ENCODE data around the gene S100A6.
"Not testable (repeated sequence)": the region's sequence is repeated elsewhere in the genome, so short reads cannot be mapped to it uniquely, and the experiment has no call there.

Gene S100A6

GRCh38 chr1:153534925-153535241 is 908 bp downstream of the S100A6 start:
- DNase-seq (ENCODE audit: low read depth) = no peak
- H3K4me3 ChIP-seq (ENCODE audit: low read depth, low read length) = peak overlapping the region; percentile 74

DNA sequence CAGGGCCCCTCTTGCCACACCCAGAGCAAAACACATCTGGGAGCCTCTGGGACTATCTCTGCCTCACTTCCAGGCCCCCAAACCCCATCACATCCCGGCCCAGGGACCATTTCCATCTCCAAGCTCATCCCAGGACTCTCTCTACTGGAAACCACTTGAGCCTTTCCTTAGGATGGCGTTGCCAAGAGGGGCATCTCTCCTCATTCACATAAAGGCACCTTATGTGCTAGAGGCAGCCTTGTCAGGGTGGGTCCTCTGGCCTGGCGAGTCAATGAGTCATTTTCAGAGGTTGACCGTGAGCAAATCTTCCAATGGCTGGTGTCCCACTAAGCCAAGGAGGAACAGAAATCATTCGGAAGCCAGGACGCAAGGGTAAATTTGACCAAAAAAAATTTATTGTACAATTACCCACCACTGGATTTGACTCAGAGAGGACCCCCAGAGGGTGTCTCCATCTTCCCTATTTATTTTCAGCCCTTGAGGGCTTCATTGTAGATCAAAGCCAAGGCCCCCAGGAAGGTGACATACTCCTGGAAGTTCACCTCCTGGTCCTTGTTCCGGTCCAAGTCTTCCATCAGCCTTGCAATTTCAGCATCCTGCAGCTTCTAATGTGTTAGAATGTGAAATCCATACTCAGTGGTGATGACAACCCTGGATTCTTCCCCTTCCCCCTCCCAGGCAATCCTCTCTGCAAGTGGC is 1.4 kb downstream of the S100A6 start:
- peak overlapping the region; percentile 74 for H3K4me3 ChIP-seq (ENCODE audit: low read depth, low read length)
- no peak for DNase-seq (ENCODE audit: low read depth)

DNA sequence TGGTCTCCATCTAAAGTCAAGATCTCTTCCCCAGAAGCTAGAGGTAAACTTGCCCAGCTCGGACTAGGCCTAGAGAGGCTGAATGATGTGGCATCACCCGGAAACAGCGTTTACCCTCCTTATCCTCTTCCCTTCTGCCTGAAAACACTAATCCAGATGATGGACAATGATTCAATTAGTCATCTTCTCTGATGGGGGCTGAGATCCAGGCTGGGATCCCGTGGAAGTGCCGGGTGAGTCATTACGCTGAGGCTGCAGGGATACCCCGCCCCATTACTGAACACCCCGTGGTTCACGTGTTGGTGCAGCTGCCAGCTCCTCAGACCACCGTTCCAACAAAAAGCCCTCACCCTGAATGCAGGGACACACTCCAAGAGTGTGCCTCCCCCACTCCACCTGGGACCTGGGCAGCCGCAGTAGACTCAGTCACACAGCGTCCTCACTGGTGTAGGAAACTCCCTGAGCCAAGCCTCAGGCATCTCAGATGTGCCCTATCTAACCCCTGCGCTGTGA is 2.0 kb downstream of the S100A6 start:
- peak; percentile 84 for DNase-seq (ENCODE audit: low read depth)
- H3K4me3 ChIP-seq (ENCODE audit: low read depth, low read length) = peak overlapping the region; percentile 74

- peak overlapping the region; percentile 74 for H3K4me3 ChIP-seq (ENCODE audit: low read depth, low read length)
- peak; percentile 56 for DNase-seq (ENCODE audit: low read depth)
These were observed 2.8 kb downstream of the S100A6 start for GRCh38 chr1:153532769-153533599.

- H3K4me3 ChIP-seq (ENCODE audit: low read depth, low read length) = no peak overlapping the region
- DNase-seq (ENCODE audit: low read depth) = no peak
These were observed 3.6 kb downstream of the S100A6 start for GRCh38 chr1:153532181-153532580.

DNA sequence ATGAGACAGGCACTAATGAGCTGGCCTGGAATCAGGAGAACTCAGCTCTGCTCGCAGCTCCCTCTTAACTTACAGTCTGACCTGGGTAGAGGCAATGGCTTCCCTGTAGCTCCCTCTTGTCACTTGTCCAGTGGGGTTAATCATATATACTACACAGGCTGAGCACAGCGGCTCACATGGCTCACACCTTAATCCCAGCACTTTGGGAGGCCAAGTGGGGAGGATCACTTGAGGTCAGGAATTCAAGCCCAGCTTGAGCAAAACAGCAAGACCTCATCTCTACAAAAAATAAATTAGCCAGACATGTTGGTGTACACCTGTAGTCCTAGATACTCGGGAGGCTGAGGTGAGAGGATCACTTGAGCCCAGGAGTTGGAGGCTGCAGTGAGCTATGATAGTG is 4.2 kb downstream of the S100A6 start:
- DNase-seq (ENCODE audit: low read depth) = no peak

GRCh38 chr1:153527683-153528040 is 8.1 kb downstream of the S100A6 start:
- DNase-seq (ENCODE audit: low read depth) = no peak
- no peak overlapping the region for H3K4me3 ChIP-seq (ENCODE audit: low read depth, low read length)

More for the DNA sequence above, 4.2 kb downstream of the S100A6 start:
- no peak overlapping the region for H3K4me3 ChIP-seq (ENCODE audit: low read depth, low read length)

DNA sequence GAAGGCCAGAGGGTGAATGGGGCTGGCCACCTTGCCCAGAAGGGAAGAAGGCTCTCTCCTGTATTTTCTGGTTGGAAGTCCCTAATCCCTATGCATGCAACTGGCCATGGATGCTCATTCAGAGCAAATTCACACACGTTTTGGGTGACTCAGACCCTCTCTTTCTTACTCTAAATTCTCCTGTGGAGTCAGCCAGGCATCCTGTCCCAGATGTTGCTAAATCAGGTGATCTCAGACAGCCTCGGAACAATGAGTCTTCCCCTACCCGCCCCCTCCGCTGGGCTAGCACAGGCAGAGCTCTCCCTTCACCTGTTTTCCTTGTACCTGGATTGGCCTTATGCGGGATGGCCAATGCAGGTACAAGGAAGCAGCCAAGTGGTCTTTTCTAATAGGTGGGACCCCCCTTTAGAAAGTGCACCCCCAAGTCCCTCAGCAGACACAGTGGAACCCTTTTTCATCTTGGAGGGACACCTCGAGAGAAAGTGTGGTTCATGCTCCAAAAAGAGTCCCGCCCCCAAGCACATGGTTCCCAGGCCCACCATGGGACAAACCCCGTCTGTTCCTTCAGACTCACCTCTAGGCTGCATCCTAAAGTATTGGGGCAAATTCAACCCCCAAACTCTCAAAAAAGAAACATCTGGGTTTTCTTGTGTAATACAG is 8.6 kb downstream of the S100A6 start:
- DNase-seq (ENCODE audit: low read depth) = no peak
- H3K4me3 ChIP-seq (ENCODE audit: low read depth, low read length) = no peak overlapping the region

- DNase-seq (ENCODE audit: low read depth) = no peak
- no peak overlapping the region for H3K4me3 ChIP-seq (ENCODE audit: low read depth, low read length)
These were observed 9.7 kb downstream of the S100A6 start for GRCh38 chr1:153526132-153526543.

DNA sequence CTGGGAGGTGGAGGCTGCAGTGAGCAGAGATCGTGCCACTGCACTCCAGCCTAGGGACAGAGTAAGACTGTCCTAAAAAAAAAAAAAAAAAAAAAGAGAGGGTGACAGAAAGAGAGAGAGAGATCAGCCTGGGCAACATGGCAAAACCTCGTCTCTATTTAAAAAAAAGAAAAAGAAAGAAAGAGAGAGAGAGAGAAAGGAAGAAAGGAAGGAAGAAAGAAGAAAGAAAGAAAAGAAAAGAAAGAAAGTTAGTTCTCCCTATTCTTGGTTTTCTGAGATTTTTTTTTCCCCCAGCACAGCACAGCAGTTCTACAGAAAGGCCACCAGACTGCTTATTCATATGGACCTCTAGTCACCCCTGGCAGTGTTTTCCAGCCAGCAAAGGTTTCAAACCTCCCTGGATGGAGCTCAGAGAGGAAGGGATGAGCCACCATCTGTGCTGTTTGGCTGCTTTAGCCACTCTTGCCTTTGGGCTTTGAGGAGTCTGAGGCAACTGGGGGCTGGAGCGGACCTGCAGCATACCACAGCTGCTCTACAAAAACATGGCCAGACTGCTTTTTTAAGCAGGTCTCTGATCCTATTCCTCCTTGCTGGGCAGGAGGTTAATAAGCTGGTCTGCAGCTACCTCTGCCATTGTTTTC is 10.6 kb downstream of the S100A6 start:
- DNase-seq (ENCODE audit: low read depth) = no peak

DNA sequence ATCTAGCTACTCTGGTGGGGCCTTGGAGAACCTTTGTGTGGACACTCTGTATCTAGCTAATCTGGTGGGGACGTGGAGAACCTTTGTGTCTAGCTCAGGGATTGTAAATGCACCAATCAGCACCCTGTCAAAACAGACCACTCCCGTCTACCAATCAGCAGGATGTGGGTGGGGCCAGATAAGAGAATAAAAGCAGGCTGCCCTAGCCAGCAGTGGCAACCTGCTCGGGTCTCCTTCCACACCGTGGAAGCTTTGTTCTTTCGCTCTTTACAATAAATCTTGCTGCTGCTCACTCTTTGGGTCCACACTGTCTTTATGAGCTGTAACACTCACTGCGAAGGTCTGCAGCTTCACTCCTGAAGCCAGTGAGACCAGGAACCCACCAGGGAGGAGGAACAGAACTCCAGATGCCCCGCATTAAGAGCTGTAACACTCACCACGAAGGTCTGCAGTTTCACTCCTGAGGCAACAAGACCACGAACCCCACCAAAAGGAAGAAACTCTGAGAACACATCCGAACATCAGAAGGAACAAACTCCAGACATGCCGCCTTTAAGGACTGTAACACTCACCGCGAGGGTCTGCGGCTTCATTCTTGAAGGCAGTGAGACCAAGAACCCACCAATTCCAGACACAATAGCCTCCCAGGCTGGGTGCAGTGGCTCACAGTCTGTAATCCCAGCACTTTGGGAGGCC is 13.3 kb downstream of the S100A6 start:
- not testable (repeated sequence) for H3K4me3 ChIP-seq (ENCODE audit: low read depth, low read length); DNase-seq (ENCODE audit: low read depth)

More for the DNA sequence above, 10.6 kb downstream of the S100A6 start:
- no peak overlapping the region for H3K4me3 ChIP-seq (ENCODE audit: low read depth, low read length)

DNA sequence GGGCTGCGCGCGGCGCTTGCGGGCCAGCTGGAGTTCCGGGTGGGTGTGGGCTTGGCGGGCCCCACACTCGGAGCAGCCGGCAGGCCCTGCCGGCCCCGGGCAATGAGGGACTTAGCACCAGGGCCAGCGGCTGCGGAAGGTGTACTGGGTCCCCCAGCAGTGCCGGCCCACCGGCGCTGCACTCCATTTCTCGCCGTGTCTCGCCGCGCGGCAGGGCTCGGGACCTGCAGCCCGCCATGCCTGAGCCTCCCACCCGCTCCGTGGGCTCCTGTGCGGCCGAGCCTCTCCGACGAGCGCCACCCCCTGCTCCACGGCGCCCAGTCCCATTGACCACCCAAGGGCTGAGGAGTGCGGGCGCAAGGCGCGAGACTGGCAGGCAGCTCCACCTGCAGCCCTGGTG is 14.0 kb downstream of the S100A6 start:
- H3K4me3 ChIP-seq (ENCODE audit: low read depth, low read length); DNase-seq (ENCODE audit: low read depth): not testable (repeated sequence)

DNA sequence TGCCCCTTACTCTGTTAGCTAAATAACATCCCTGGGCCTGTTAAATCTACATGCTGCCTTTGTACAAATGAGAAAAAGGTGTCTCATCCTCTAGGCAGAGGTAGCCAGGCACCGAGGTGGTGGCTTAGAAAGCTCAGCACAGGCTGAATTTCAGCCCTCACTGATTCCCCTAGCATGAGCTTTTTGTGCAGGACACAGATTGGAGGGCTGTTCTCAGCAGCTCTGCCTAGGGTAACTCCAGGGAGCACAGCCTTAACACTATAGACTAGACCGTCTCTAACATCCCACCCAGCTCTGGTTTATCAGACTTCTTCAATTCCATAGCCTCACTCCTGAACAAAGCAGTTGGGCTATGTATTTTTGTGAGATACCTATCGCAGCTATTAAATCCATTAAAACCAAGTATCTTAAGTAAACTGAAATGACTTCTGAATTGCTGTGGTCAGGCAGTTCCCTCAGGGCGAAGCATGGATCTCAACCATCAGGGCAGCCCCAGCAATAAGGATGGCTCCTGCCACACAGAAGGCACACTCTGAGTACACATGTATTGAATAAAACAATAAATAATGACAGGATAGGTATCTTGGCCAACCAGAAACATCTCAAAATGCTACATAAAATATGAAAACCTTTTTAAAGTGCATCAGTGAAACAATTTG is 14.8 kb downstream of the S100A6 start:
- no peak for DNase-seq (ENCODE audit: low read depth)

GRCh38 chr1:153520137-153520691 is 15.6 kb downstream of the S100A6 start:
- H3K4me3 ChIP-seq (ENCODE audit: low read depth, low read length); DNase-seq (ENCODE audit: low read depth): not testable (repeated sequence)

More for the DNA sequence above, 14.8 kb downstream of the S100A6 start:
- H3K4me3 ChIP-seq (ENCODE audit: low read depth, low read length) = no peak overlapping the region

GRCh38 chr1:153519242-153519641 is 16.5 kb downstream of the S100A6 start:
- DNase-seq (ENCODE audit: low read depth) = no peak
- H3K4me3 ChIP-seq (ENCODE audit: low read depth, low read length) = no peak overlapping the region

DNA sequence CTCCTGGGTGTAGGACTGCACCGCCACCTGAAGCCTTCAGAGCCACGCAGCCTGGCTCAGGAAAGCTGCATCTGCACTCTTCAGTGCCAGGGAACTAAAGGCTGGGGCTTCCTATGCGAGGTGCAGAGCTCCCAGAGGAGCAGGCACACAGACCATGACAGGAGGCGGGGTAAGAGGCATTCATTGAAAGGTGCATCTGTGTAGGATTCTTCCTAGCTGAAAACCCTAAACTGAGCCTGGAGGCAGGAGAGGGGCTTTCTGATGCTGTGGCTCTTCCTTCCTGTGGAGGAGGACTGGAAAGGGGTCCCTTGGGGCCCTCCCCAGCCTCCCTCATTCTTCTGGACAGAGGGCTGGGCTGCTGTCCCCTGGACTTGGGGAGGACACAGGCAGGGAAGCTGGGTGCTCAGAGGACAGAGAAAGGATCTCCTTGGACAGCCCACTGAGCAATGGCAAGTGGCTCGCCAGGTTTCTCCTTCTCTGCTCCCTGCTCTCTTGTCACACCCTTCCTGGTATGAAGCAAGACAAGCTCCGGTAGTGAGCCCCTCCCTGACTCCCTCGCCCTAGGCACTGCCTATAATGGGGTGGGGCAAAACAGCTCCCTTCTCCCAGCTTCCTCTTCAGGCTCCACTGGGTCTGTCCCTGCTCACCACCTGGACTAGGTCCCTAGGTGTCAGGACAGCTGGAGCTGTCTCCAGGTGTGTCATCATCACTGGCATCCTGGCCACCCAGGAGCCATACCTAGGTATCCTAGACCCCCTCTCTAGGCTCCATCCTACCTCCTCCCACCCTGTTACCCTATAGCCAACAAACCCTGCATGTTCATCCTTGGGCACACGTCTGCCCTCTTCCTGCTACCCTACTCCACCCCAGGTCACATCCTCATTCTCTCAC is 20.0 kb downstream of the S100A6 start:
- DNase-seq (ENCODE audit: low read depth) = no peak
- H3K4me3 ChIP-seq (ENCODE audit: low read depth, low read length) = no peak overlapping the region

DNA sequence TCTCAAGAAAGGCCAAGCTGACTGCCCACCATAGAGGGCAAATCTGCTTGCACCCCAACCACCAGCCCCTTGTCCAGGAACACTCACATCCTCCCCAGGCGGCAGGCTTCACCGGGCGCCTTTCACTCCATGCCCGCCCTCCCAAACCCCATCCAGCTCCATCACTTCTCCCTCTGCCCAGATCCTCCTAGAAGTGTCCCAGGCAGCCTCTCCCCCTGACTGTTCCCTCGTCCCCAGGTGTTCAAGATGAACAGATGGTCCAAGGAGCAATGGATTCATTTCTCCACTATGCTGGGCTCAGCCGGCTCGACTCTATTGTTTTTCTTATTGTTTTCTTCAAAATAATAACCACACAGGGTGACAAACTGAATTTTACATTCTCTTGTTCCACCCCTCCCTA is 22.1 kb downstream of the S100A6 start:
- DNase-seq (ENCODE audit: low read depth) = no peak
- H3K4me3 ChIP-seq (ENCODE audit: low read depth, low read length) = no peak overlapping the region
